ENCODE data around the gene RHOU.

RHOU gene

GRCh38 chr1:228786361-228787129 lies 51.3 kb downstream of the RHOU start:
- DNase-seq, result no peak

GRCh38 chr1:228791791-228792190 lies 56.5 kb downstream of the RHOU start:
- no peak for DNase-seq

GRCh38 chr1:228792601-228793000 lies 57.3 kb downstream of the RHOU start:
- no peak for DNase-seq

GRCh38 chr1:228793032-228793431 lies 57.8 kb downstream of the RHOU start:
- DNase-seq, result no peak

GRCh38 chr1:228794173-228794572 lies 58.9 kb downstream of the RHOU start:
- DNase-seq, result no peak

GRCh38 chr1:228794810-228795209 lies 59.5 kb downstream of the RHOU start:
- DNase-seq, result no peak

GRCh38 chr1:228795596-228795995 lies 60.3 kb downstream of the RHOU start:
- DNase-seq, result no peak

All from activated CD4-positive, CD25-positive, alpha-beta regulatory T cell treated with anti-CD3 and anti-CD28 coated beads, Interleukin-2, amount 50 U/mL, for 72 hours (primary cell).